ENCODE measurements around the gene TPRN. TPM values are rescaled to one million over a fixed set of nuclear protein-coding genes. Genes with fewer than 3 reads are reported as not detected.

The TPRN gene
- total and polyA plus RNA-seq, 9 of the 15 experiments (the other 6 are each of a cell fraction or from before 2014, with no cell fraction given), result 0.31 to 31.9 (median 4.4) TPM

DNA sequence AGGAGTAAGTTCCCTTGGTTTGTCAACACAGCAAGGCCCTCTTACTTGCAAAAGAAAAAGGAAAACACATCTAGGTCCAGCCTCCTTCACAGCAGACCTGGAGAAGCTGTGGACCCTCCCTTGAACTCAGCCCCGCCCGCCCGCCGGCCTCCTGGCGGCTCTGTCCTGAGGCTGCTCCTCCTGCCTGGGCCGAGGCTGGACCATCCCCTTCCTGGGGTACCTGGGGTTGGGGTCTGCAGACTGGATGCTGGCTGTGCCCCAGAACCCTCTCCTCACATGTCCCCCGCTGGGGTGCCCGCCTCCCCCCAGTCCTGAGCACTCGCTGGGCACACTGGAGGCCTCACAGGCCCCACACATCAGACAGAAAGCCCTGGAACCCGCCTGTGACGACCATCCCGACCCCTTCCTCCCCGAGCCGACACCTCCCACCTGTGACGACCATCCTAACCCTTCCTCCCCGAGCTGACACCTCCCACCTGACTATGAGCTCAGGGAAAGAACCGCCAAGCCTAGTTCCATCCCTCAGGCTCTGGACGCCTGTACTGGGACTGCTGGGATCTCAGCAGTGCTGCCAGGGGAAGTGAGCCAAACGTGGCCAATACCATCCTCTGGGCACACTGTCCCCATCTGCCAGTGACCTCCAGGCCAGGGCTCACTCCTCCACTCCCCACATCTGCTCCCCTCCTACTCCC is 21.5 kb downstream of the TPRN start:
- Histone ChIP-seq H3K27ac (ENCODE audit: extremely low read depth, low read depth, low read length) (0 out of 3 replicates have a peak overlapping the region, but pooled peaks have one; percentile 28), H4K20me1 (replicated peaks; ENCODE audit: control insufficient read depth, insufficient read depth, low read length) (0 out of 2 replicates have a peak, but pooled peaks cover 2% of the 10 kb centered on the region), H3K27me3 (ENCODE audit: control insufficient read depth in 2 of 2, insufficient read depth in 2 of 2, low read length in 2 of 2) (no peaks in the 10 kb centered on the region), H2AFZ (ENCODE audit: low read depth, low read length) (no peak overlapping the region), H3K9me1 (ENCODE audit: control insufficient read depth, insufficient read depth, low read length) (no peaks in the 10 kb centered on the region), H3K79me2 (ENCODE audit: control insufficient read depth, insufficient read depth, low read length) (no peaks in the 10 kb centered on the region), H3K36me3 (ENCODE audit: control insufficient read depth, insufficient read depth, low read length) (peaks cover 55% of the 10 kb centered on the region; the same call in 1 of the 3 replicates), H3K4me2 (ENCODE audit: insufficient read depth, low read length) (no peak overlapping the region), H3K9me3 (replicated peaks; ENCODE audit: control insufficient read depth, insufficient read depth, low read depth, low read length) (no peaks in the 10 kb centered on the region), H3K9ac (ENCODE audit: insufficient read depth in 1 of 2, low read depth in 2 of 2, low read length in 2 of 2) (peak overlapping the region in 1 of 2 experiments; percentile 68; a peak in 2 of 4 replicates), H3K4me1 (replicated peaks in 1 of 2; ENCODE audit: control insufficient read depth in 2 of 2, insufficient read depth in 2 of 2, low read length in 2 of 2) (peaks cover 3 to 66% of the 10 kb centered on the region in 2 experiments; a peak in 3 of 5 replicates), H3K4me3 (no peak overlapping the region)
- ChIA-PET CTCF (ENCODE audit: low intra/inter-chr PET ratio) (no interaction called here), POLR2A (interaction anchor here (0.6 to 1.4 kb wide), 5 partner anchors 9 to 62 kb away, joined by 3 to 8 read pairs (median 3); partner anchors contain the start of genes SSNA1 and TUBB4B)
- intact Hi-C loops (cut with micrococcal nuclease), result no loop called here
- DNase-seq (ENCODE audit: extremely low read depth in 1 of 4, low spot score in 3 of 4), result no peak
- no peak for ATAC-seq
- WGBS (ENCODE audit: insufficient coverage, low coverage, missing lambda C conversion rate), result 70% methylated on average over 7 of the region's 19 CpGs
- no TSS peak for BruUV-seq (replicated peaks)
- no peak for FAIRE-seq
- in situ Hi-C loops (cut with MboI), result no loop called here
- TF ChIP-seq ZNF707 (CRISPR knock-in tag; conservative IDR thresholded peaks at IDR 0.05) (no peak), PHB (CRISPR knock-in tag; IDR thresholded peaks at IDR 0.05) (no peak), SREBF1 (IDR thresholded peaks at IDR 0.05; ENCODE audit: borderline replicate concordance, low read depth, low read length) (no peak), CBX8 (IDR thresholded peaks at IDR 0.05; ENCODE audit: borderline replicate concordance, extremely low read depth, low read depth, low read length, poor library complexity, severe bottlenecking) (no peak), ZKSCAN8 (CRISPR knock-in tag; IDR thresholded peaks at IDR 0.05) (no peak)
- TF ChIP-seq, protein P1, sequence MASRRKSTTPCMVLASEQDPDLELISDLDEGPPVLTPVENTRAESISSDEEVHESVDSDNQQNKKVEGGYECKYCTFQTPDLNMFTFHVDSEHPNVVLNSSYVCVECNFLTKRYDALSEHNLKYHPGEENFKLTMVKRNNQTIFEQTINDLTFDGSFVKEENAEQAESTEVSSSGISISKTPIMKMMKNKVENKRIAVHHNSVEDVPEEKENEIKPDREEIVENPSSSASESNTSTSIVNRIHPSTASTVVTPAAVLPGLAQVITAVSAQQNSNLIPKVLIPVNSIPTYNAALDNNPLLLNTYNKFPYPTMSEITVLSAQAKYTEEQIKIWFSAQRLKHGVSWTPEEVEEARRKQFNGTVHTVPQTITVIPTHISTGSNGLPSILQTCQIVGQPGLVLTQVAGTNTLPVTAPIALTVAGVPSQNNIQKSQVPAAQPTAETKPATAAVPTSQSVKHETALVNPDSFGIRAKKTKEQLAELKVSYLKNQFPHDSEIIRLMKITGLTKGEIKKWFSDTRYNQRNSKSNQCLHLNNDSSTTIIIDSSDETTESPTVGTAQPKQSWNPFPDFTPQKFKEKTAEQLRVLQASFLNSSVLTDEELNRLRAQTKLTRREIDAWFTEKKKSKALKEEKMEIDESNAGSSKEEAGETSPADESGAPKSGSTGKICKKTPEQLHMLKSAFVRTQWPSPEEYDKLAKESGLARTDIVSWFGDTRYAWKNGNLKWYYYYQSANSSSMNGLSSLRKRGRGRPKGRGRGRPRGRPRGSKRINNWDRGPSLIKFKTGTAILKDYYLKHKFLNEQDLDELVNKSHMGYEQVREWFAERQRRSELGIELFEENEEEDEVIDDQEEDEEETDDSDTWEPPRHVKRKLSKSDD (conservative IDR thresholded peaks at IDR 0.05; ENCODE audit: low read length), result no peak
- TF ChIP-seq, protein P2, sequence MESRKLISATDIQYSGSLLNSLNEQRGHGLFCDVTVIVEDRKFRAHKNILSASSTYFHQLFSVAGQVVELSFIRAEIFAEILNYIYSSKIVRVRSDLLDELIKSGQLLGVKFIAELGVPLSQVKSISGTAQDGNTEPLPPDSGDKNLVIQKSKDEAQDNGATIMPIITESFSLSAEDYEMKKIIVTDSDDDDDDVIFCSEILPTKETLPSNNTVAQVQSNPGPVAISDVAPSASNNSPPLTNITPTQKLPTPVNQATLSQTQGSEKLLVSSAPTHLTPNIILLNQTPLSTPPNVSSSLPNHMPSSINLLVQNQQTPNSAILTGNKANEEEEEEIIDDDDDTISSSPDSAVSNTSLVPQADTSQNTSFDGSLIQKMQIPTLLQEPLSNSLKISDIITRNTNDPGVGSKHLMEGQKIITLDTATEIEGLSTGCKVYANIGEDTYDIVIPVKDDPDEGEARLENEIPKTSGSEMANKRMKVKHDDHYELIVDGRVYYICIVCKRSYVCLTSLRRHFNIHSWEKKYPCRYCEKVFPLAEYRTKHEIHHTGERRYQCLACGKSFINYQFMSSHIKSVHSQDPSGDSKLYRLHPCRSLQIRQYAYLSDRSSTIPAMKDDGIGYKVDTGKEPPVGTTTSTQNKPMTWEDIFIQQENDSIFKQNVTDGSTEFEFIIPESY (CRISPR knock-in tag; IDR thresholded peaks at IDR 0.05), result 0 out of 2 replicates have a peak, but pooled peaks have one; percentile 33
